Anterior cingulate cortex (tissue), 58 donors: ENCODE data around the gene CEMIP2.
"Not testable (repeated sequence)": the region's sequence is repeated elsewhere in the genome, so short reads cannot be mapped to it uniquely, and the experiment has no call there.

ENCODE experiments used
- DNase-seq, 58 donors: peaks; one replicate each; lab custom pipeline; 2025; lab: John Stamatoyannopoulos, UW

Gene CEMIP2

GRCh38 chr9:71768388-71769174 is at the start of gene CEMIP2:
Gene CEMIP2 (minus strand): TSS chr9:71768513. CDS start chr9:71750373, 18,140 bp downstream.
- peak in 56 of 58 donors; percentile 16 to 91 (median 82) for DNase-seq

GRCh38 chr9:71816916-71817451 is 48.7 kb upstream of the CEMIP2 start:
- no peak for DNase-seq

GRCh38 chr9:71814815-71815214 is 46.5 kb upstream of the CEMIP2 start:
- no peak for DNase-seq

- no peak for DNase-seq
These were observed 45.9 kb upstream of the CEMIP2 start for GRCh38 chr9:71814226-71814625.

- DNase-seq, result peak in 51 of 58 donors; percentile 1 to 83 (median 47)
These were observed 44.1 kb upstream of the CEMIP2 start for GRCh38 chr9:71812385-71812784.

GRCh38 chr9:71808068-71808467 is 39.8 kb upstream of the CEMIP2 start:
- no peak for DNase-seq

- peak in 42 of 58 donors; percentile 3 to 77 (median 32) for DNase-seq
These were observed 38.6 kb upstream of the CEMIP2 start for GRCh38 chr9:71806901-71807307.

- not testable (repeated sequence) for DNase-seq
These were observed 36.8 kb upstream of the CEMIP2 start for GRCh38 chr9:71805096-71805495.

- no peak for DNase-seq
These were observed 33.5 kb upstream of the CEMIP2 start for GRCh38 chr9:71801826-71802225.

GRCh38 chr9:71797266-71797665 is 29.0 kb upstream of the CEMIP2 start:
- DNase-seq, result no peak

- DNase-seq, result no peak
These were observed 27.9 kb upstream of the CEMIP2 start for GRCh38 chr9:71796100-71796767.

GRCh38 chr9:71795097-71795813 is 26.9 kb upstream of the CEMIP2 start:
- DNase-seq, result no peak

- no peak for DNase-seq
These were observed 25.2 kb upstream of the CEMIP2 start for GRCh38 chr9:71793386-71794105.

- no peak for DNase-seq
These were observed 23.6 kb upstream of the CEMIP2 start for GRCh38 chr9:71791875-71792274.

GRCh38 chr9:71790296-71790695 is 22.0 kb upstream of the CEMIP2 start:
- DNase-seq, result no peak

GRCh38 chr9:71783120-71783523 is 14.8 kb upstream of the CEMIP2 start:
- peak in 1 of 58 donors; percentile 2 for DNase-seq

GRCh38 chr9:71781391-71781790 is 13.1 kb upstream of the CEMIP2 start:
- no peak for DNase-seq

GRCh38 chr9:71780953-71781352 is 12.6 kb upstream of the CEMIP2 start:
- DNase-seq, result no peak

- DNase-seq, result no peak
These were observed 9.8 kb upstream of the CEMIP2 start for GRCh38 chr9:71778085-71778484.

- DNase-seq, result no peak
These were observed 6.6 kb upstream of the CEMIP2 start for GRCh38 chr9:71774920-71775319.
